Measurements from ENCODE around the gene DDX42. TPM values are rescaled to one million over a fixed set of nuclear protein-coding genes. Genes with fewer than 3 reads are reported as not detected.
A peak's percentile ranks its signal among the peaks of the same experiment; 100 is the strongest.

DDX42 gene
- total RNA-seq, 2 experiments from 2014 or later = 122 to 153 TPM

- Mint-ChIP-seq H3K4me1 (peaks cover 18% of the 10 kb centered on the region), H3K27me3 (no peaks in the 10 kb centered on the region), H3K36me3 (ENCODE audit: low read depth) (peaks cover 62% of the 10 kb centered on the region), H3K4me3 (no peak overlapping the region), H3K27ac (peak overlapping the region; percentile 0), H3K9me3 (no peaks in the 10 kb centered on the region)
- ChIA-PET POLR2A (no interaction called here), CTCF (interaction anchor here (0.6 to 2.6 kb wide), 4 partner anchors 9 to 20 kb away, joined by 3 to 10 read pairs (median 5); partner anchors contain the start of gene DDX42)
- no peak for DNase-seq
Observed at GRCh38 chr17:63760771-63761539, 13.0 kb upstream of the DDX42 start.

- Mint-ChIP-seq H3K4me3 (no peak overlapping the region), H3K27ac (no peak overlapping the region), H3K36me3 (ENCODE audit: low read depth) (peaks cover 59% of the 10 kb centered on the region), H3K9me3 (no peaks in the 10 kb centered on the region), H3K4me1 (peaks cover 30% of the 10 kb centered on the region), H3K27me3 (no peaks in the 10 kb centered on the region)
- ChIA-PET CTCF (interaction anchor here (0.6 to 2.6 kb wide), 8 partner anchors 12 to 189 kb away, joined by 3 to 10 read pairs (median 3); partner anchors contain the start of gene DDX42), POLR2A (no interaction called here)
- no peak for DNase-seq
Observed at GRCh38 chr17:63762161-63763078, 11.6 kb upstream of the DDX42 start.

- no peaks in the 10 kb centered on the region for H3K9me3 Mint-ChIP-seq
- H3K27me3 Mint-ChIP-seq = no peaks in the 10 kb centered on the region
- DNase-seq = no peak
- ChIA-PET CTCF (interaction anchor here (1.3 to 1.8 kb wide), 3 partner anchors 9 to 15 kb away, joined by 4 to 10 read pairs (median 7); partner anchors contain the start of gene CCDC47), POLR2A (interaction anchor here (1.0 kb wide), 1 partner anchor 9 kb away, joined by 4 read pairs; the partner anchor contains the start of genes CCDC47 and DDX42)
- peaks cover 39% of the 10 kb centered on the region for H3K4me1 Mint-ChIP-seq
- peaks cover 51% of the 10 kb centered on the region for H3K36me3 Mint-ChIP-seq (ENCODE audit: low read depth)
- H3K27ac Mint-ChIP-seq = no peak overlapping the region
- H3K4me3 Mint-ChIP-seq = no peak overlapping the region
Observed at GRCh38 chr17:63764716-63765115, 9.3 kb upstream of the DDX42 start.

GRCh38 chr17:63766754-63767153, 7.2 kb upstream of the DDX42 start:
- DNase-seq = no peak
- CTCF ChIA-PET = interaction anchor here (1.2 kb wide), 2 partner anchors 10 to 82 kb away, joined by 4 to 5 read pairs; no protein-coding TSS in a partner anchor
- POLR2A ChIA-PET = no interaction called here
- peaks cover 47% of the 10 kb centered on the region for H3K4me1 Mint-ChIP-seq
- H3K36me3 Mint-ChIP-seq (ENCODE audit: low read depth) = peaks cover 50% of the 10 kb centered on the region
- H3K27me3 Mint-ChIP-seq = no peaks in the 10 kb centered on the region
- H3K27ac Mint-ChIP-seq = no peak overlapping the region
- no peak overlapping the region for H3K4me3 Mint-ChIP-seq
- no peaks in the 10 kb centered on the region for H3K9me3 Mint-ChIP-seq

GRCh38 chr17:63768433-63768832, 5.5 kb upstream of the DDX42 start:
- Mint-ChIP-seq H3K27me3 (no peaks in the 10 kb centered on the region), H3K27ac (no peak overlapping the region), H3K4me1 (peaks cover 47% of the 10 kb centered on the region), H3K36me3 (ENCODE audit: low read depth) (peaks cover 45% of the 10 kb centered on the region), H3K4me3 (no peak overlapping the region), H3K9me3 (no peaks in the 10 kb centered on the region)
- ChIA-PET CTCF (interaction anchor here (0.9 to 1.2 kb wide), 4 partner anchors 18 to 67 kb away, joined by 3 to 4 read pairs (median 3); no protein-coding TSS in a partner anchor), POLR2A (no interaction called here)
- no peak for DNase-seq

GRCh38 chr17:63772801-63773271, 1.1 kb upstream of the DDX42 start:
- H3K27ac Mint-ChIP-seq = peak overlapping the region; percentile 99

GRCh38 chr17:63773272-63774140, 464 bp upstream of the DDX42 start, which contains the start of gene CCDC47:
Gene CCDC47 (minus strand): TSS chr17:63773597. CDS start chr17:63766175, 7,422 bp downstream.
- peak within 1 kb of the TSS; percentile 90 for H3K4me3 Mint-ChIP-seq
- no peaks in the 10 kb centered on the region for H3K9me3 Mint-ChIP-seq
- ChIA-PET CTCF (interaction anchor here (0.7 to 2.4 kb wide), 17 partner anchors 8 to 348 kb away, joined by 3 to 10 read pairs (median 3); partner anchors contain the start of genes FTSJ3 and STRADA), POLR2A (interaction anchor here (0.7 to 1.5 kb wide), 5 partner anchors 9 to 76 kb away, joined by 3 to 10 read pairs (median 4); partner anchors contain the start of gene STRADA)
- no peaks in the 10 kb centered on the region for H3K27me3 Mint-ChIP-seq
- peak within 1 kb of the TSS; percentile 99 for H3K27ac Mint-ChIP-seq
- peaks cover 39% of the 10 kb centered on the region for H3K36me3 Mint-ChIP-seq (ENCODE audit: low read depth)
- H3K4me1 Mint-ChIP-seq = peaks cover 55% of the 10 kb centered on the region
- peak; percentile 99 for DNase-seq

More at GRCh38 chr17:63772801-63773271, 1.1 kb upstream of the DDX42 start:
- ChIA-PET CTCF (interaction anchor here (0.8 to 2.4 kb wide), 9 partner anchors 8 to 348 kb away, joined by 3 to 8 read pairs (median 3); partner anchors contain the start of gene FTSJ3), POLR2A (interaction anchor here (1.5 kb wide), 1 partner anchor 31 kb away, joined by 10 read pairs; the partner anchor contains the start of gene STRADA)
- peaks cover 35% of the 10 kb centered on the region for H3K36me3 Mint-ChIP-seq (ENCODE audit: low read depth)
- H3K4me3 Mint-ChIP-seq = peak overlapping the region; percentile 90
- peak; percentile 9 for DNase-seq
- no peaks in the 10 kb centered on the region for H3K9me3 Mint-ChIP-seq
- H3K4me1 Mint-ChIP-seq = peaks cover 51% of the 10 kb centered on the region
- no peaks in the 10 kb centered on the region for H3K27me3 Mint-ChIP-seq

- Mint-ChIP-seq H3K27me3 (no peaks in the 10 kb centered on the region), H3K9me3 (no peaks in the 10 kb centered on the region), H3K27ac (peak overlapping the region; percentile 99), H3K36me3 (ENCODE audit: low read depth) (peaks cover 46% of the 10 kb centered on the region), H3K4me3 (peak overlapping the region; percentile 90), H3K4me1 (peaks cover 58% of the 10 kb centered on the region)
- peak; percentile 15 for DNase-seq
- ChIA-PET POLR2A (no interaction called here), CTCF (interaction anchor here (0.6 to 2.4 kb wide), 11 partner anchors 8 to 349 kb away, joined by 3 to 10 read pairs (median 4); no protein-coding TSS in a partner anchor)
Observed at GRCh38 chr17:63774969-63775265, 947 bp downstream of the DDX42 start.

- H3K9me3 Mint-ChIP-seq = no peaks in the 10 kb centered on the region
- POLR2A ChIA-PET = no interaction called here
- DNase-seq = no peak
- H3K36me3 Mint-ChIP-seq (ENCODE audit: low read depth) = peaks cover 46% of the 10 kb centered on the region
- peak overlapping the region; percentile 90 for H3K4me3 Mint-ChIP-seq
- CTCF ChIA-PET = interaction anchor here (0.6 to 2.4 kb wide), 12 partner anchors 8 to 350 kb away, joined by 3 to 10 read pairs (median 4); no protein-coding TSS in a partner anchor
- peak overlapping the region; percentile 99 for H3K27ac Mint-ChIP-seq
- H3K27me3 Mint-ChIP-seq = no peaks in the 10 kb centered on the region
- peaks cover 57% of the 10 kb centered on the region for H3K4me1 Mint-ChIP-seq
Observed at GRCh38 chr17:63775420-63775819, 1.4 kb downstream of the DDX42 start.

- H3K27me3 Mint-ChIP-seq = no peaks in the 10 kb centered on the region
- H3K4me3 Mint-ChIP-seq = no peak overlapping the region
- H3K9me3 Mint-ChIP-seq = no peaks in the 10 kb centered on the region
- no peak for DNase-seq
- H3K4me1 Mint-ChIP-seq = peaks cover 62% of the 10 kb centered on the region
- no peak overlapping the region for H3K27ac Mint-ChIP-seq
- POLR2A ChIA-PET = no interaction called here
- H3K36me3 Mint-ChIP-seq (ENCODE audit: low read depth) = peaks cover 41% of the 10 kb centered on the region
- CTCF ChIA-PET = interaction anchor here (0.6 to 0.8 kb wide), 2 partner anchors 15 to 19 kb away, joined by 3 to 4 read pairs; no protein-coding TSS in a partner anchor
Observed at GRCh38 chr17:63780507-63780906, 6.5 kb downstream of the DDX42 start.

- ChIA-PET POLR2A (no interaction called here), CTCF (interaction anchor here (0.6 to 0.8 kb wide), 3 partner anchors 19 to 42 kb away, joined by 3 to 4 read pairs (median 3); no protein-coding TSS in a partner anchor)
- Mint-ChIP-seq H3K9me3 (no peaks in the 10 kb centered on the region), H3K27ac (peak overlapping the region; percentile 25), H3K27me3 (no peaks in the 10 kb centered on the region), H3K4me1 (peaks cover 63% of the 10 kb centered on the region), H3K36me3 (ENCODE audit: low read depth) (peaks cover 42% of the 10 kb centered on the region), H3K4me3 (no peak overlapping the region)
- no peak for DNase-seq
Observed at GRCh38 chr17:63780928-63781327, 7.0 kb downstream of the DDX42 start.
